ENCODE results near the gene EOGT.

The EOGT gene

GRCh38 chr3:69013253-69014021 is at the start of gene EOGT:
Gene EOGT (minus strand): TSS chr3:69013684. CDS start chr3:69009846, 3,838 bp downstream.
- peak; percentile 69 for DNase-seq

- no peak for DNase-seq
Measured at GRCh38 chr3:69059688-69060087, 46.2 kb upstream of the EOGT start.

GRCh38 chr3:69058947-69059224 is 45.4 kb upstream of the EOGT start:
- no peak for DNase-seq

- DNase-seq: no peak
Measured at GRCh38 chr3:69058180-69058946, 44.9 kb upstream of the EOGT start.

- DNase-seq: no peak
Measured at GRCh38 chr3:69052472-69052898, 39.0 kb upstream of the EOGT start.

- DNase-seq: no peak
Measured at GRCh38 chr3:69051756-69052471, 38.4 kb upstream of the EOGT start, which contains the start of gene TMF1. Gene TMF1 (minus strand): TSS chr3:69052333. CDS start chr3:69052086, 247 bp downstream.

- DNase-seq: no peak
Measured at GRCh38 chr3:69048990-69049389, 35.5 kb upstream of the EOGT start.

GRCh38 chr3:69044608-69045007 is 31.1 kb upstream of the EOGT start:
- no peak for DNase-seq

GRCh38 chr3:69033470-69033869 is 20.0 kb upstream of the EOGT start:
- DNase-seq: no peak

GRCh38 chr3:69032737-69033136 is 19.3 kb upstream of the EOGT start:
- no peak for DNase-seq

GRCh38 chr3:69032142-69032541 is 18.7 kb upstream of the EOGT start:
- DNase-seq: no peak

- DNase-seq: no peak
Measured at GRCh38 chr3:69031635-69032034, 18.2 kb upstream of the EOGT start.

- DNase-seq: no peak
Measured at GRCh38 chr3:69020857-69021256, 7.4 kb upstream of the EOGT start.

- DNase-seq: no peak
Measured at GRCh38 chr3:69020424-69020823, 6.9 kb upstream of the EOGT start.

- DNase-seq: no peak
Measured at GRCh38 chr3:69016901-69017300, 3.4 kb upstream of the EOGT start.

- DNase-seq: no peak
Measured at GRCh38 chr3:69016102-69016501, 2.6 kb upstream of the EOGT start.

GRCh38 chr3:69014022-69014580 is 617 bp upstream of the EOGT start:
- DNase-seq: no peak

GRCh38 chr3:69012800-69013252 is 658 bp downstream of the EOGT start:
- no peak for DNase-seq

- no peak for DNase-seq
Measured at GRCh38 chr3:69012100-69012799, 1.2 kb downstream of the EOGT start.

GRCh38 chr3:69011096-69011730 is 2.3 kb downstream of the EOGT start:
- no peak for DNase-seq

GRCh38 chr3:69009559-69010410 is 3.7 kb downstream of the EOGT start:
- DNase-seq: no peak

All from NCI-H1092 (cell line).